ENCODE data around the gene MXRA7. TPM values are rescaled to one million over a fixed set of nuclear protein-coding genes. Genes with fewer than 3 reads are reported as not detected.

The MXRA7 gene
- total RNA-seq, 1 donor from 2014 or later: 411 TPM

DNA sequence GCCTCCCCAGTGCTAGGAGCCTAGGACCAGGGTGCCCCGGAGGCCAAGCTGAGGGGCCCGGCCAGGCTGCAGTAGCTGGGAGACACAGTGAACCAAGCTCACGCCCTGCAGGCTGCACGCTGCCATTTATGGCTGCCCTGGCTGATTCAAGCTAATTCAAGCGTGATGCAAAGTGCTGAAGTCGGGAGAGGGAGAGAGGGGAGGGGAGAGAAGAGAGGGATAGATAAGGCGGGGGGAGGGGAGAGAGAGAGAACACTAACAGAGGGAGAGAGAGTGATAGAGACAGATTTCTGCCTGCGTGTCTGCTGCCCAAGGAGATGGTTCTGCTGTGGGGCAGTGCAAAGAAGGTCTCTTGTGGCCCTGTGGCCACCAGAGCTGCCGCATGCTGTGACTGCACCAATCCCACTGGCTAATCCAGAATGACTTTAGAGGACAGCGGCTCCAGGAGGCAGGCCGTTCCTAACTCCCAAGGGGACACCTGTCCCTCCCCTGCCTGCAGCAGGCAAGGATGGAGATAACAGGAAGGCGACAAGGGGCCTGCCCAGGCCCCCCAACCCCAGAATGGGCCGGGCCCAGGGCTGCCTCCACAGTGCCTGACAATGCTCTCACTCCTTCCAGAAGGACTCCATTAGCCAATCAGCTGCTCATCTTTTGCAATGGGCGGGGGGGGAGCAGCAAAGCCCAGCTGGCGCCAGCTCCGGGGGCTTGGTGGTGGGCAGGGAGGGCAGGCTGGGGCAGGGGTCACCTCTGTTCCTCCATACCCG is 12.9 kb downstream of the MXRA7 start:
- intact Hi-C loops (cut with micrococcal nuclease): no loop called here
- TF ChIP-seq, protein P1, sequence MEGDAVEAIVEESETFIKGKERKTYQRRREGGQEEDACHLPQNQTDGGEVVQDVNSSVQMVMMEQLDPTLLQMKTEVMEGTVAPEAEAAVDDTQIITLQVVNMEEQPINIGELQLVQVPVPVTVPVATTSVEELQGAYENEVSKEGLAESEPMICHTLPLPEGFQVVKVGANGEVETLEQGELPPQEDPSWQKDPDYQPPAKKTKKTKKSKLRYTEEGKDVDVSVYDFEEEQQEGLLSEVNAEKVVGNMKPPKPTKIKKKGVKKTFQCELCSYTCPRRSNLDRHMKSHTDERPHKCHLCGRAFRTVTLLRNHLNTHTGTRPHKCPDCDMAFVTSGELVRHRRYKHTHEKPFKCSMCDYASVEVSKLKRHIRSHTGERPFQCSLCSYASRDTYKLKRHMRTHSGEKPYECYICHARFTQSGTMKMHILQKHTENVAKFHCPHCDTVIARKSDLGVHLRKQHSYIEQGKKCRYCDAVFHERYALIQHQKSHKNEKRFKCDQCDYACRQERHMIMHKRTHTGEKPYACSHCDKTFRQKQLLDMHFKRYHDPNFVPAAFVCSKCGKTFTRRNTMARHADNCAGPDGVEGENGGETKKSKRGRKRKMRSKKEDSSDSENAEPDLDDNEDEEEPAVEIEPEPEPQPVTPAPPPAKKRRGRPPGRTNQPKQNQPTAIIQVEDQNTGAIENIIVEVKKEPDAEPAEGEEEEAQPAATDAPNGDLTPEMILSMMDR (IDR thresholded peaks at IDR 0.05; ENCODE audit: borderline replicate concordance): no peak
- no peaks in the 10 kb centered on the region for H3K9me3 ChIP-seq (replicated peaks)
- peak overlapping the region; percentile 98 for H3K27ac ChIP-seq (replicated peaks)
- peaks cover 100% of the 10 kb centered on the region for H3K4me1 ChIP-seq
- H3K36me3 ChIP-seq: no peaks in the 10 kb centered on the region
- no peak for DNase-seq
- peak overlapping the region; percentile 30 for H3K4me3 ChIP-seq
- H3K27me3 ChIP-seq (ENCODE audit: low read depth): no peaks in the 10 kb centered on the region

DNA sequence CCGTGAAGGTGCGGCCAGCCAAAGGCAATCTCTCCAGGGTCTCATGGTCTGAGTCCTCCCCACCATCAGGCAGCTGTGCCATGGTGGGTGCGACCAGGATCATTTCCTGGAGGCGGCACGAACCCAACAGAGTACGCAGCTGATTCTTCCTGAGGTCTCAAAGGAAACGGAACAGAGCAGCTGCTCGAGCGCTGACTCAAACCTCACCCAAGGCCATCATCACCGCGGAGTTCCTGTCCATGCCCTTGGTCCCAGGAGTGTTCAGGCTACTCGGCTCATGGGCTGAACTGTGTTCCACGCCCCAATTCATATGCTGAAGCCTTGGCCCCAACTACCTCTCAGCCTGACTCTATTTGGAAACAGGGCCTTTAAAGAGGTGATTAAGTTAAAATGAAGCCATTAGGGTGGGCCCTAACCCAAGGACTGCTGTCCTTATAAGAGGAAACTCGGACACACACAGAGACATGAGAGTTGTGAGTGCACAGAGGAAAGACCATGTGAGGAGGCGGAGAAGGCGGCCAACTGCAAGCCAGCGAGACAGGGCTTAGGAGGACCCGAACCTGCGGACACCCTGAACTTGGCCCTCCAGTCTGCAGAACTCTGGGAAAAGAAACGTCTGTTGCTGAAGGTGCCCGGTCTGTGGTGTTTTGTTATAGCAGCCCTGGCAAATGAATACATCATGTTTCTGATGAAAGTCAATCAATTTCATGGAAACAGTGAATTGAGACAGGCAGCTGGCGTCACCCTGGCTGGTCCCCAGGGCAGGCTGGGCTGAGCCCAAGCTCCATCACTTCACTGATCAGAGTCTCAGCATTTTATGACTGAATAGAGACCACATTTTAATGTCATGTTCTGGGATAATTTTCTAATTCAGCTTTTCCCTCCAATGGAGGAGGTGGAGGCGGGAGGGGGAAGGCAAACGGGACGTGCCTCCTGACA is 13.7 kb downstream of the MXRA7 start:
- intact Hi-C loops (cut with micrococcal nuclease): no loop called here
- peaks cover 100% of the 10 kb centered on the region for H3K4me1 ChIP-seq
- no peaks in the 10 kb centered on the region for H3K9me3 ChIP-seq (replicated peaks)
- peak overlapping the region; percentile 30 for H3K4me3 ChIP-seq
- TF ChIP-seq, protein P1 (IDR thresholded peaks at IDR 0.05; ENCODE audit: borderline replicate concordance): no peak
- no peaks in the 10 kb centered on the region for H3K27me3 ChIP-seq (ENCODE audit: low read depth)
- no peaks in the 10 kb centered on the region for H3K36me3 ChIP-seq
- H3K27ac ChIP-seq (replicated peaks): peak overlapping the region; percentile 98
- peak; percentile 73 for DNase-seq

DNA sequence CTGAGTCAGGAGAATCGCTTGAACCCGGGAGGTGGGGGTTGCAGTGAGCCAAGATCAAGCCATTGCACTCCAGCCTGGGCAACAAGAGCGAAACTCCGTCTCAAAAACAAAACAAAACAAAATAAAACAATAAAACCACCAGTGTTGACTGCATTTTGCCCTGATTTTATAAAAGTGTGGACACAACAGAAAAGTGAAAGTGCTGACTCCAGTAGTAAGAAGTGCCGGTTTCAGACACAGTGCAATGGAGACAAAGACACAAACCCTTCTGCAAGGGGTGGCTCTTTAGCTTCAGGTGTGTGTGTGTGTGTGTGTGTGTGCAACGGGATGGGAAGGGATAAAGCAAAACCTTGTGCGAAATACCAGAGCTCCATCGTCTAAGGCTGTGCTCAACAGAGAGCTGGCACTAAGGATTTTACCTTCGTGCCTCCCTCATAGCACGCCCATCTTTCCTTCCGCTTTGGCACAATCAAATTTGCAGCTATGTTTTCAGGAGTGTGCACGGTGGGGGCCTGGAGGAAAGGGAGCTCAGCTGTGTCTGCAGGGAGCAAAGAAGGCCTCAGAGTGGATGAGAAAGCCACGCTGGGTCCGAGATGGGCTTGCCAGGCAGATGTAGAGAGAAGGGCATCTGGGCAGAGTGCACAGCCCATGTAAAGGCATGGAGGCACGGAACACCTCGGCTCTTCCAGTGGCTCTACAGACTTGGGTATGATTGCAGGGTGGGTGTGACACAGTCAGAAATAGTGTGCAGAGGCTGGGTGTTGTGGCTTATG is 15.5 kb downstream of the MXRA7 start:
- Histone ChIP-seq H3K4me1 (peaks cover 100% of the 10 kb centered on the region), H3K9me3 (replicated peaks) (no peaks in the 10 kb centered on the region), H3K27ac (replicated peaks) (peak overlapping the region; percentile 98), H3K36me3 (no peaks in the 10 kb centered on the region), H3K4me3 (no peak overlapping the region), H3K27me3 (ENCODE audit: low read depth) (no peaks in the 10 kb centered on the region)
- intact Hi-C loops (cut with micrococcal nuclease): no loop called here
- TF ChIP-seq, protein P1 (IDR thresholded peaks at IDR 0.05; ENCODE audit: borderline replicate concordance): no peak
- DNase-seq: no peak

DNA sequence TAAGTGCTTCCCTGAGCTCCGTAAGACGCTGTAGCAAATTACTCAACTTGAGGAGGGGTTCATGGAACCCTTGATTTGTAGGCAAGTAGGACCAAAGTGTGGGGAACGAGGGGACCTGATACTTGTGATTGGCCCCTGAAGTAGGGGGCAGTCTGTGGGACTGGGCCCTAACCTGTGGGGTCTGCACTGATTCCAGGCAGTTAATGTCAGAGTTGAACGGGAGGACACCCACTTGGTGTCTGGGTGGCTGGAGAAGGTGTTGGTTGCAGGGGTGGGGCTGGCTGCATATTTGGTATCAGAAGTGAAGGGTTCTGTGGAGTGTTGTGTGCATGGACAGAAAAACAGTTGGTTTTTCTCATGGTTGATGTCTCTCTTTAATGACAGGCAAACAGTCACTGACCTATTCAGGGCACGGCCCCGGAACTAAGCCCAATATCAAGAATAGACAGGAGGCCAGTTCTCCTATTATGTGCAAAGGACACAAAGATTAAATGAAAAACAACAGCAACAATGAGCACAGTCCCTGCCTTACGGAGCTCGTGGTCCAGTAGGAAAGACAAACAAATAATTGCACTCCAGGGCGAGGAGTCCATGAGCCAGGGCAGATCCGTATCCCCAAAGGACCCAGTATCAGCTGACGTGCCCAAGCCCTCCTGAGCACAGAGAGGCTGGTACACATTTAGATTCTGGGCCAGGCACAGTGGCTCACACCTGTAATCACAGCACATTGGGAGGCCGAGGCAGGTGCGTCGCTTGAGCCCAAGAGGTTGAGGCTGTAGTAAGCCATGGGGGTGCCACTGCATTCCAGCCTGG is 19.2 kb downstream of the MXRA7 start:
- Histone ChIP-seq H3K27me3 (ENCODE audit: low read depth) (no peaks in the 10 kb centered on the region), H3K4me1 (peaks cover 100% of the 10 kb centered on the region), H3K4me3 (peak overlapping the region; percentile 13), H3K27ac (replicated peaks) (peak overlapping the region; percentile 98), H3K36me3 (peaks cover 6% of the 10 kb centered on the region), H3K9me3 (replicated peaks) (no peaks in the 10 kb centered on the region)
- TF ChIP-seq, protein P1 (IDR thresholded peaks at IDR 0.05; ENCODE audit: borderline replicate concordance): no peak
- intact Hi-C loops (cut with micrococcal nuclease): no loop called here
- DNase-seq: no peak
